Measurements from ENCODE around the gene SIDT2. TPM values are rescaled to one million over a fixed set of nuclear protein-coding genes. Genes with fewer than 3 reads are reported as not detected.

Gene SIDT2
- total and polyA plus RNA-seq, 2 of the 13 experiments (the other 11 are each of a cell fraction or from before 2014, with no cell fraction given): 11.5 to 28.0 TPM

DNA sequence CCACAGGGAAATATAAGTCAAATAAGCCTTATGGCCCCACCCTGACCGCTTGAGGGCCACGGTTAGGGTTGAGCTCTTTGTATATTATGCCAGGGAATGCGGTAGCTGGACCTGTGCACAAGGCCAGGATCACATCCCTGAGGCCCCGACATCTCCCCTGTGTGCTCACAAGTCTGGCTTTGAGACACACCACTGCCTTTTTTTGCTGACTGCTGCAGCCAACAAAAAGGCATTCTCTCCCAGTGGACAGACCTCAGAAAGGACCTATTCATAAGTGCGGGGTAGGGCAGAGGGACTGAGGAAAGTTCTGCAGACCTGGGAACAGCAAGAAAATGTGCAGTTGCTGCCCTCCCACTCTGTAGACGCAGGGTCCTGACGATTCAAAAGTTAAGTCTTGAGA is 3.4 kb upstream of the SIDT2 start:
- Histone ChIP-seq H3K36me3 (replicated peaks in 1 of 2; ENCODE audit: control insufficient read depth in 1 of 2, insufficient read depth in 2 of 2, low read length in 2 of 2) (peaks cover 0 to 9% of the 10 kb centered on the region in 2 experiments; a peak in 2 of 5 replicates), H3K4me2 (ENCODE audit: low read depth, low read length) (no peak overlapping the region), H4K20me1 (ENCODE audit: insufficient read depth, low read length) (no peaks in the 10 kb centered on the region), H3K27ac (ENCODE audit: extremely low read length, insufficient read depth, low read length) (no peak overlapping the region), H3K9ac (ENCODE audit: insufficient read depth, low read depth, low read length) (no peak overlapping the region), H3K4me3 (replicated peaks in 1 of 3; ENCODE audit: insufficient read depth in 1 of 3, low read depth in 2 of 3, low read length in 3 of 3) (no peak overlapping the region), H3K79me2 (ENCODE audit: insufficient read depth, low read length) (peaks cover 3% of the 10 kb centered on the region), H3K4me1 (ENCODE audit: insufficient read depth, low read length) (peaks cover 35% of the 10 kb centered on the region), H3K27me3 (ENCODE audit: control insufficient read depth in 1 of 2, insufficient read depth in 2 of 2, low read length in 2 of 2) (no peaks in the 10 kb centered on the region; a peak in 1 of 5 replicates), H3K9me3 (ENCODE audit: low read length) (no peaks in the 10 kb centered on the region), H2AFZ (ENCODE audit: low read length) (no peak overlapping the region)
- intact Hi-C loops (cut with micrococcal nuclease; ENCODE audit: unreplicated experiment): no loop called here
- no TSS peak for BruUV-seq (replicated peaks)
- 61% methylated on average over 6 of the region's 7 CpGs for WGBS (ENCODE audit: low lambda C conversion rate)
- DNase-seq (ENCODE audit: low spot score) (no peak), ATAC-seq (no peak), FAIRE-seq (no peak)
- POLR2A ChIA-PET: interaction anchor here (2.9 kb wide), 1 partner anchor 31 kb away, joined by 9 read pairs; the partner anchor contains the start of gene PAFAH1B2
- TF ChIP-seq RBM22 (optimal IDR thresholded peaks at IDR 0.05; ENCODE audit: low read length) (peak; percentile 45), POLR2G (IDR thresholded peaks at IDR 0.05; ENCODE audit: low read depth, low read length) (peak; percentile 36; the same call in 1 of the 2 replicates), DPF2 (CRISPR knock-in tag; IDR thresholded peaks at IDR 0.05; ENCODE audit: borderline replicate concordance, low read depth) (no peak), MAFK (conservative IDR thresholded peaks at IDR 0.05 in 1 of 2, IDR thresholded peaks at IDR 0.05 in 1 of 2; ENCODE audit: low read length in 2 of 2) (peak in 1 of 2 experiments; percentile 25; a peak in 1 of 4 replicates), ZNF7 (CRISPR knock-in tag; IDR thresholded peaks at IDR 0.05) (peak; percentile 67; the same call in 1 of the 2 replicates)
- CTCF ChIA-PET (ENCODE audit: low intra/inter-chr PET ratio, low total read pairs): no interaction called here
- in situ Hi-C loops (cut with HindIII; ENCODE audit: extremely low pct_ligation_motif_present, low pct_unique_long_range_greater_than_20kb): no loop called here

DNA sequence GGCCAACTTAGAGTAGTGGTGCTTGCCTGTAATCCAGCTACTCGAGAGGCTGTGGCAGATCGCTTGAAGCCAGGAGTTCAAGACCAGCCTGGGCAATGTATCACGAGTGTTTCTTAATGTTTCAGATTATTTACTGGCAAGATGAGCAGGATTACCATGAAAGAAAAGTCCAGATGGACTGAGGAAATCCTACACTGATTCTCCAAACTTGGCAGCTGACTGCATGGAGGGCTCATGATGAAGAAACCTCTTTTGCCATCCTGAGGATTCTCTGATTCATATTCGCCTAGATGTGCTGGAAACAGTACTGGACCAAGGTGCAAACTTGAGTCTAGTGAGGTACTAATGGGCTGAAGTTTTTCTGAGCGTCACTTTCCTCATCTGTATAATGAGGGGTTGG is 2.8 kb upstream of the SIDT2 start:
- Histone ChIP-seq H4K20me1 (ENCODE audit: insufficient read depth, low read length) (no peaks in the 10 kb centered on the region), H3K4me3 (replicated peaks in 1 of 3; ENCODE audit: insufficient read depth in 1 of 3, low read depth in 2 of 3, low read length in 3 of 3) (no peak overlapping the region), H3K9me3 (ENCODE audit: low read length) (no peaks in the 10 kb centered on the region), H3K4me1 (ENCODE audit: insufficient read depth, low read length) (peaks cover 42% of the 10 kb centered on the region), H3K79me2 (ENCODE audit: insufficient read depth, low read length) (peaks cover 6% of the 10 kb centered on the region), H3K27me3 (ENCODE audit: control insufficient read depth in 1 of 2, insufficient read depth in 2 of 2, low read length in 2 of 2) (no peaks in the 10 kb centered on the region; a peak in 1 of 5 replicates), H3K4me2 (ENCODE audit: low read depth, low read length) (no peak overlapping the region), H3K9ac (ENCODE audit: insufficient read depth, low read depth, low read length) (no peak overlapping the region), H2AFZ (ENCODE audit: low read length) (no peak overlapping the region), H3K27ac (ENCODE audit: extremely low read length, insufficient read depth, low read length) (no peak overlapping the region), H3K36me3 (replicated peaks in 1 of 2; ENCODE audit: control insufficient read depth in 1 of 2, insufficient read depth in 2 of 2, low read length in 2 of 2) (peaks cover 0 to 4% of the 10 kb centered on the region in 2 experiments; a peak in 1 of 5 replicates)
- in situ Hi-C loops (cut with HindIII; ENCODE audit: extremely low pct_ligation_motif_present, low pct_unique_long_range_greater_than_20kb) (no loop called here), intact Hi-C loops (cut with micrococcal nuclease; ENCODE audit: unreplicated experiment) (no loop called here)
- no peak for TF ChIP-seq MTF2 (CRISPR knock-in tag; IDR thresholded peaks at IDR 0.05; ENCODE audit: borderline replicate concordance)
- TF ChIP-seq, protein P1, sequence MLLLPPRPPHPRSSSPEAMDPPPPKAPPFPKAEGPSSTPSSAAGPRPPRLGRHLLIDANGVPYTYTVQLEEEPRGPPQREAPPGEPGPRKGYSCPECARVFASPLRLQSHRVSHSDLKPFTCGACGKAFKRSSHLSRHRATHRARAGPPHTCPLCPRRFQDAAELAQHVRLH (CRISPR knock-in tag; IDR thresholded peaks at IDR 0.05; ENCODE audit: borderline replicate concordance, low read depth): no peak
- no peak for ATAC-seq
- CTCF ChIA-PET (ENCODE audit: low intra/inter-chr PET ratio, low total read pairs): no interaction called here
- POLR2A ChIA-PET: interaction anchor here (2.9 kb wide), 1 partner anchor 32 kb away, joined by 9 read pairs; the partner anchor contains the start of gene PAFAH1B2
- no TSS peak for BruUV-seq (replicated peaks)
- no peak for DNase-seq (ENCODE audit: low spot score)
- FAIRE-seq: no peak
- WGBS (ENCODE audit: low lambda C conversion rate): 92% methylated on average over 5 of the region's 5 CpGs

All from HepG2 (cell line).